Smooth muscle cell (in vitro differentiated cells): ENCODE data around the gene SFT2D3. TPM values are rescaled to one million over a fixed set of nuclear protein-coding genes. Genes with fewer than 3 reads are reported as not detected.

Source experiments
- DNase-seq: peaks from one replicate; lab custom pipeline; 2025; ENCODE audit not compliant: unreplicated experiment; lab: John Stamatoyannopoulos, UW
- H2AFZ ChIP-seq: fragments of 200-600 bp; sonication (generic); 2 replicates; pipeline ENCODE4 v1.6.0; 2016; ENCODE audit warnings: antibody characterized with exemption, low read depth, mild to moderate bottlenecking
- H3F3A ChIP-seq: fragments of 200-600 bp; sonication (generic); 2 replicates; pipeline ENCODE4 v1.6.0; 2017; ENCODE audit warnings: antibody characterized with exemption, low read depth
- H3K27ac ChIP-seq: fragments of 200-600 bp; sonication (generic); 2 replicates; pipeline ENCODE4 v1.5.1; 2016; ENCODE audit warnings: low read depth, mild to moderate bottlenecking
- H3K27me3 ChIP-seq: fragments of 200-600 bp; sonication (generic); 2 replicates; pipeline ENCODE4 v1.6.1; 2016; ENCODE audit warnings: low read depth, mild to moderate bottlenecking
- H3K36me3 ChIP-seq: fragments of 200-600 bp; sonication (generic); 2 replicates; pipeline ENCODE4 v1.5.1; 2016; ENCODE audit warnings: low read depth
- H3K4me1 ChIP-seq: fragments of 200-600 bp; sonication (generic); 2 replicates; pipeline ENCODE4 v1.5.1; 2016; ENCODE audit warnings: low read depth
- H3K4me2 ChIP-seq: fragments of 200-600 bp; sonication (generic); 2 replicates; pipeline ENCODE4 v1.6.0; 2016; ENCODE audit warnings: mild to moderate bottlenecking
- H3K4me3 ChIP-seq: fragments of 200-600 bp; sonication (generic); 2 replicates; pipeline ENCODE4 v1.5.1; 2016; ENCODE audit warnings: mild to moderate bottlenecking
- H3K79me2 ChIP-seq: fragments of 200-600 bp; sonication (generic); 2 replicates; pipeline ENCODE4 v1.6.0; 2016; ENCODE audit warnings: low read depth, mild to moderate bottlenecking
- H3K9ac ChIP-seq: fragments of 200-600 bp; sonication (generic); 2 replicates; pipeline ENCODE4 v1.6.0; 2016; ENCODE audit warnings: low read depth
- H3K9me3 ChIP-seq: fragments of 200-600 bp; sonication (generic); replicated peaks from 2 replicates; pipeline ENCODE4 v1.5.1; 2016; ENCODE audit warnings: low read depth
- H4K20me1 ChIP-seq: fragments of 200-600 bp; sonication (generic); 2 replicates; pipeline ENCODE4 v1.6.0; 2016; ENCODE audit warnings: low read depth
- CTCF ChIP-seq: fragments of 200-600 bp; sonication (generic); IDR thresholded peaks from 2 replicates; pipeline ENCODE4 v1.5.1; 2017; ENCODE audit warnings: borderline replicate concordance, mild to moderate bottlenecking, antibody characterized with exemption; ENCODE audit not compliant: insufficient read depth, poor library complexity, severe bottlenecking
- WGBS: methylation state at CpG from one replicate; pipeline ENCODE4 v1.1.7; 2016; ENCODE audit warnings: low lambda C conversion rate; 5-methylcytosine and 5-hydroxymethylcytosine counted together
- polyA plus RNA-seq: library from polyadenylated mRNA; unstranded; fragments of >200 nt; fragmentation: Nextera tagmentation; extraction: Ambion mirVana; gene quantifications from 2 replicates; pipeline ENCODE4 v1.2.1, GENCODE V29; 2016
- total RNA-seq: library from RNA; depleted of rRNA; stranded (reverse); fragments of >200 nt; gene quantifications from 2 replicates; pipeline ENCODE4 v1.2.3, GENCODE V29; 2014

Gene SFT2D3
- total and polyA plus RNA-seq, 2 experiments from 2014 or later = 7.0 TPM; not detected in 1

DNA sequence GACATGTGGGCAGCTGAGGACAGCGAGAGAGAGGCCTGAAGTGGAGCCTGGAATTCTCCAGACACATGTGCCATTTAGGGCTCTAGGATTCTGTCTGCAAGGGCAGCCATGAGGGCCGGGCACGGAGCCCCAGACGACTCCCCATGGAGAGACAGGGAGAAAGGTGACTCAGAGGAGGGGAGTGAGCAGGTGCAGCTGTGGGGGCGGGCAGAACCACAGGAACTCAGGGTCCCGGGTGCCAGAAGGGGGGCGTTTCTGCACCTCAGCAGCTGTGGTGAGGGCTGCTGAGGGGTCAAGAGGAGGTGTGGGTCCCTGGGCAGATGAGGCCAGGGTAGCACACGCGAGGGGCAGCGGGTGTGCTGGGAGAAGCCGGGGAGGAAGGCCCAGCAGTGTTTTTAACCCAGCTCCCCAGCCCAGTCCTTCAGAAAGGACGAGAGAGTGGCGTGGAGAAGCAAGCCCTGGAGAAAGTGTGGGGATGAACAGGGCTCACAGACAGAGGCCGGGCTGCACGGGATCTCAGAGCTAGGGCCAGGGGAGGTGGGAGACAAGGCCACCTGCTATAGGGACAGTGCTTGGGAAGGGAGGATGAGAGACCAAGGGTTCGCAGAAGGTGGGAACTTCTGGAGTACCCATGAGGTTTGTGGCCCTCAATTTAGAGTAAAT lies 47.7 kb upstream of the SFT2D3 start:
- Histone ChIP-seq H3K4me1 (peaks cover 9% of the 10 kb centered on the region), H3K4me3 (no peak overlapping the region), H3K27me3 (no peaks in the 10 kb centered on the region), H3K27ac (no peak overlapping the region), H2AFZ (no peak overlapping the region), H3K9me3 (no peaks in the 10 kb centered on the region), H4K20me1 (peaks cover 7% of the 10 kb centered on the region), H3K4me2 (no peak overlapping the region), H3K9ac (no peak overlapping the region), H3K79me2 (no peaks in the 10 kb centered on the region), H3F3A (no peaks in the 10 kb centered on the region), H3K36me3 (no peaks in the 10 kb centered on the region)
- no peak for TF ChIP-seq CTCF
- DNase-seq = no peak
- 94% methylated on average over 16 of the region's 16 CpGs for WGBS

GRCh38 chr2:127654084-127654837 lies 47.0 kb upstream of the SFT2D3 start:
- no peak overlapping the region for H3K4me3 ChIP-seq
- H3K79me2 ChIP-seq = no peaks in the 10 kb centered on the region
- H3K27me3 ChIP-seq = no peaks in the 10 kb centered on the region
- no peaks in the 10 kb centered on the region for H3F3A ChIP-seq
- H3K9ac ChIP-seq = no peak overlapping the region
- H3K36me3 ChIP-seq = no peaks in the 10 kb centered on the region
- peaks cover 8% of the 10 kb centered on the region for H4K20me1 ChIP-seq
- no peak for TF ChIP-seq CTCF
- no peak overlapping the region for H2AFZ ChIP-seq
- peaks cover 9% of the 10 kb centered on the region for H3K4me1 ChIP-seq
- no peak overlapping the region for H3K4me2 ChIP-seq
- H3K27ac ChIP-seq = no peak overlapping the region
- WGBS = 94% methylated on average over 22 of the region's 24 CpGs
- no peak for DNase-seq
- no peaks in the 10 kb centered on the region for H3K9me3 ChIP-seq

- H2AFZ ChIP-seq = no peak overlapping the region
- 91% methylated on average over 8 of the region's 8 CpGs for WGBS
- no peak overlapping the region for H3K4me2 ChIP-seq
Measured at GRCh38 chr2:127654838-127655175, 46.5 kb upstream of the SFT2D3 start.

More at GRCh38 chr2:127654838-127655175, 46.5 kb upstream of the SFT2D3 start:
- H3K4me3 ChIP-seq = no peak overlapping the region
- no peak overlapping the region for H3K9ac ChIP-seq
- H3K4me1 ChIP-seq = peaks cover 9% of the 10 kb centered on the region
- no peak for DNase-seq
- peaks cover 8% of the 10 kb centered on the region for H4K20me1 ChIP-seq
- no peaks in the 10 kb centered on the region for H3K9me3 ChIP-seq
- H3K27ac ChIP-seq = no peak overlapping the region
- H3K79me2 ChIP-seq = no peaks in the 10 kb centered on the region
- no peaks in the 10 kb centered on the region for H3K27me3 ChIP-seq
- TF ChIP-seq CTCF = no peak
- H3F3A ChIP-seq = no peaks in the 10 kb centered on the region
- no peaks in the 10 kb centered on the region for H3K36me3 ChIP-seq
